GM18499 (cell line): Measurements from ENCODE around the gene OBSL1.

Experiments
- ATAC-seq: cut with Tn5 transposase; IDR thresholded peaks from one replicate; pipeline ENCODE4 v1.9.1; 2021; ENCODE audit warnings: moderate number of reproducible peaks; ENCODE audit not compliant: insufficient read depth, unreplicated experiment

The OBSL1 gene

GRCh38 chr2:219567791-219568361, 3.5 kb downstream of the OBSL1 start:
- no peak for ATAC-seq

- no peak for ATAC-seq
These were observed 4.2 kb downstream of the OBSL1 start for GRCh38 chr2:219567131-219567530.

- ATAC-seq: no peak
These were observed 4.7 kb downstream of the OBSL1 start for GRCh38 chr2:219566640-219567039.

GRCh38 chr2:219565130-219566080, 5.9 kb downstream of the OBSL1 start:
- ATAC-seq: no peak

GRCh38 chr2:219563271-219563928, 7.9 kb downstream of the OBSL1 start:
- no peak for ATAC-seq

- no peak for ATAC-seq
These were observed 9.0 kb downstream of the OBSL1 start for GRCh38 chr2:219562049-219563020.

- no peak for ATAC-seq
These were observed 9.9 kb downstream of the OBSL1 start for GRCh38 chr2:219561179-219562048.

GRCh38 chr2:219560893-219561178, 10.5 kb downstream of the OBSL1 start:
- ATAC-seq: no peak

- ATAC-seq: no peak
These were observed 11.1 kb downstream of the OBSL1 start for GRCh38 chr2:219560037-219560892.

GRCh38 chr2:219559156-219559915, 12.0 kb downstream of the OBSL1 start:
- no peak for ATAC-seq

GRCh38 chr2:219557791-219558785, 13.3 kb downstream of the OBSL1 start:
- ATAC-seq: no peak

- no peak for ATAC-seq
These were observed 14.0 kb downstream of the OBSL1 start for GRCh38 chr2:219557320-219557719.

- ATAC-seq: no peak
These were observed 14.9 kb downstream of the OBSL1 start for GRCh38 chr2:219556413-219556812.

GRCh38 chr2:219555956-219556355, 15.4 kb downstream of the OBSL1 start:
- ATAC-seq: no peak

GRCh38 chr2:219554350-219554749, 17.0 kb downstream of the OBSL1 start:
- no peak for ATAC-seq

- no peak for ATAC-seq
These were observed 17.8 kb downstream of the OBSL1 start for GRCh38 chr2:219553463-219553963.

GRCh38 chr2:219553168-219553417, 18.2 kb downstream of the OBSL1 start:
- ATAC-seq: no peak
